GM18498 (cell line): ENCODE results near the gene PKP2.

Source experiments
- ATAC-seq: cut with Tn5 transposase; IDR thresholded peaks from one replicate; pipeline ENCODE4 v1.9.1; 2021; ENCODE audit warnings: mild to moderate bottlenecking, moderate library complexity; ENCODE audit not compliant: unreplicated experiment

The PKP2 gene

DNA sequence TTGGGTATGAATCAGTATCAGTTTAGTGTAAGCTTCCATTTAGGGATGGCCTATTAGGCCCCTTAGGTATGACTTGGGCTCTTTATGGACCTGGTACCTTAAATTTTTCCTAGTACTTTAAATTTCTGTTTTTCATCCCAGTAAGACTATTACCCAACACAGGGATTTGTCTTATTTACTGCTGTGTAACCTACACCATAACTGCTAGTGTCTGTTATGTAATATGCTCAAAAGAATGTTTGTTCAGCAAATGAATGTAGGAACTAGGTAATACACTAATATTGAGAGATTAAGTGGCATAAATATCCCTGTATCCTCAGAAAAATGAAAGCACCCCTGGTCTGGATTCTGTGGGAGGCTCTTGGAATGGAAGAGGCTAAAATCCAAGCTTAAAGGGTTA, 77.2 kb downstream of the PKP2 start:
- ATAC-seq, result no peak

GRCh38 chr12:32811686-32812392, 84.7 kb downstream of the PKP2 start:
- ATAC-seq, result no peak

DNA sequence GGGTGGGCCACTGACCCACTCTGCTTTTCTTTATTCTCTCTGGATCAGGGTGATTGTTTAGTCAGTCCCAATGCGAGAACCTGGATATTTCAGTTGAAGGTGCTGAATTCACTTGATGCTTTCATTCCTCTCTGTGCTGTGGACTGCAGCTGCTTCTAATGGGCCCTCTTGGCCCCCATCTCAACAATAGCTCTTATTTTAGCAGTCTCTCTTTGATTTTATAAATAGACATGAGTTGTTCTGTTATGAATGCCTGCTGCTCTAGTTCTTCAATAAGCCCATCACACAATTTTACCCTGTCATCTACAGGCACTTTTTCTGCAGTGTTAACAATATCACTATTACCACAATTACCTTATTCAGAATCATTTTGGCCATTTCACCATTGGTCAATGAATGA, 86.7 kb downstream of the PKP2 start:
- ATAC-seq, result no peak

GRCh38 chr12:32809196-32809595, 87.4 kb downstream of the PKP2 start:
- no peak for ATAC-seq

GRCh38 chr12:32804301-32804700, 92.3 kb downstream of the PKP2 start:
- no peak for ATAC-seq

DNA sequence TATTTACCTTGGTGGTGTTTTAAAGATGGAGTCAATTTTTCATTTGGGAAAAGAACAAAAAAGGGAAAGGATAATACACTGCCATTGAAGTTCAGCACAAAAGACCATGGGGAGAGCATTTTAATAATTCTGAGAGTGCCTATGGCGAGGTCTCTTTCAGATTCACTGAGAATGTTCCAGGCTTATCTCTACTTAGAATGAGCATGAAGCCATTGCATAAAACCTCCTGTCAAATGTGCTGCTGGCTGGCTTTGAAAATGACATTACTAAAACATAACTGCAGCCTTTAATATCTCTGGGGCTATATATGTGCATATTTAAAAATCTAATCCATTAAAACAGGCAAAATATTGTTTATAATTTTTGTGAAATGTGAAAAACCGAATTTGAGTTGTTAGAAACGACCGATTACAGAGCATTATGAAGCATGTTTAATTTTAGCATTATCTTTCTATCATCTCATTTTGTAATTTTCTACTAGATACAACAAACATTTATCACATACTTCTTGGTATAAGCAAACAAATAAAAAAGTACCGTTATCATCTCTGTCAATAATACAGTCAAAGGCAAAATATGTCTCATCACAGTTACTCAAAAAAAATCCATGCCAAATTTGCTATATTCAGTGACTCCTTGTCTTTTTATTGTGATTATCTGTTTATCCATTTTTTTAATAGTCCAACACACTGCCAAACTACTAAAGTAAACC, 95.2 kb downstream of the PKP2 start:
- no peak for ATAC-seq

DNA sequence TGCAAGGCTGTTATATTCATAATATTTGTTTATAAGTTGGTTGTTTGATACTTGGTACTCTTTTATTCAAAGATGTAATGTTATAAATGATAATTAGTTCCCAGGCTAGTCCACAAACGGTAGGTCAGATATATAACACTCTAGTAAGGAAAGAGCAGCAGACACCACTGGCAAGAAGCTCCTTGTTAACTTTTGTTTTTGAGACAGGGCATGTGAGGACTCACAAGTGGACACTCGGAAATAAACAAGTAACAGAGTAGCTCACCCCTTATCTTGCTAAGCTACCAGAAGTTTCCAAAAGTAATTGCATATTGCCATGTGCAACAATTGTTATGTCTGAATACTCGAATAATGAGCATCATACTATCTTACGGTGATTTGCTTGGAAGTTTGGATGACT, 102.3 kb downstream of the PKP2 start:
- no peak for ATAC-seq

DNA sequence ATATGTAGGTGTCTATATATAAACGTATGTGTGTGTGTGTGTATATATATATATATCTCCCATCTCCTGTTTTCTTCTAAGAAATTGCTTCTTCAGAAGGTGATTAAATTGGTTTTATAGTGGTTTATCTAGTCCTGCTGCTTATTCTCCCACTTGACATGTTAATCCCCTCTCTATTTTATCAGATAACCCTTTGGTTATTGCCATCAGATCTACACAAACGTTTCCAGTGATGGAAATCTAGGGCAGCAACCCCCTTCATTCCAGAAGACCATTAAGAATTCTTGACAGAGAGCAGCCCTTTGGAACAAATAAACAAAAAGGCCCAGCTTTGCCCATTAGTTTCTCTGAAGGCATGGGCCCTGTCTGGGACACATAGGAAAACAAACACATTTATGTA, 106.7 kb downstream of the PKP2 start:
- no peak for ATAC-seq

DNA sequence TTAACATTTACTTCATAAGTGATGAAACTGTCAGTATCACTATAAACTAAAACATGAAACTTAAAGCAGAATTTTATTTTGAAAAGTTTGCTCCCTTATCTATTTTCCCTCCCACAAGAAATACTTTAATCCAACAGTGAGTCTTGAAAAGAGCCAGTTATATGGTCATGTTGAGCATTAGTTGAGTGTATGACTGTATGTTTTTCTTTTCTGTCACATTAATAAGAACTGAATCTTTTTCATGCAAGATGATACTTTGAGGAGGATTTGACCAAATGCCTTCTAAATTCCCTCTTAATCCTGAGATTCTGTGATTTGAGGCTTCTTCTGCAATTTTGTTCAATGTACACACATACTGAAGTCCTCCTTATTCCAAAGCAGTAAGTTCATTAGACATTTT, 107.1 kb downstream of the PKP2 start:
- no peak for ATAC-seq

GRCh38 chr12:32788405-32788804, 108.2 kb downstream of the PKP2 start:
- ATAC-seq, result no peak

- no peak for ATAC-seq
Measured at GRCh38 chr12:32785557-32785956, 111.0 kb downstream of the PKP2 start.

- no peak for ATAC-seq
Measured at GRCh38 chr12:32783029-32783428, 113.5 kb downstream of the PKP2 start.

GRCh38 chr12:32780071-32780470, 116.5 kb downstream of the PKP2 start:
- no peak for ATAC-seq

DNA sequence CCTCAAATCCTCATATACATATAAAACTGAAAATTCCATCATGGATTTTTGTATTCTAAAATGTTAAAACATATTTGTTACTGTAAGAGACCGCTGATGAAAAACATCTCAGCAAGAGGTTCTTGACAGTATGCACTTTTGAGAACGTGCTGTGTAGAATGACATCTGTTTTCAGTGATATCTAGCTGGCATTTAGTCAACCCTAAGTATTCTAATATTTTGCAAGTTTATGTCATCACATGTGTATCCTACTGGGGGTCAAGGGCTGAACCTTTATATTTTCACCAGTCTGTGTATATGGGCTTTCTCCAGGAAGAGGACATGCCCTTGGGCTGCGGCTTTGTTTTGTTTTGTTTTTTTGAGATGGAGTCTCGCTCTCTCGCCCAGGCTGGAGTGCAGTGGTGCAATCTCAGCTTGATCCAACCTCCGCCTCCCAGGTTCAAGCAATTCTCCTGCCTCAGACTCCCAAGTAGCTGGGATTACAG, 118.8 kb downstream of the PKP2 start:
- no peak for ATAC-seq

DNA sequence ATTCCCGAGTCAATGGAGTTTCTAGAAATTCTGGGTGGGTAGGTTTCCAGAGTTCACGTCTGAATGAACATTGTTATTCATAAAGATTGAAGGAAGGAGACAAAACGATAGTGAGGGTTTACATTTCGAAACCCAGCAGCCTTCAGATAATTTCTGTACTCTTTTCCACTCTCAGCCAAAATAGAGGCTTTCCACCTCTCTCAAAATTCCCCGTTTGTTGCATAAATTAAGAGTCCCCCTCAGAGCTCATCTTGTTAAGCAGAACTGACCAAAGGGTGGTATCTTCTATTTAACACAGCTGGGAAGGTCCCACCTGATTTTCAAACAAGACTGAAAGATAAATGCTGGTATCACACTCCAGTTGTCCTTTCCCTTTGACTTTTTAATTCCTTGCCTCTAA, 119.4 kb downstream of the PKP2 start:
- no peak for ATAC-seq

DNA sequence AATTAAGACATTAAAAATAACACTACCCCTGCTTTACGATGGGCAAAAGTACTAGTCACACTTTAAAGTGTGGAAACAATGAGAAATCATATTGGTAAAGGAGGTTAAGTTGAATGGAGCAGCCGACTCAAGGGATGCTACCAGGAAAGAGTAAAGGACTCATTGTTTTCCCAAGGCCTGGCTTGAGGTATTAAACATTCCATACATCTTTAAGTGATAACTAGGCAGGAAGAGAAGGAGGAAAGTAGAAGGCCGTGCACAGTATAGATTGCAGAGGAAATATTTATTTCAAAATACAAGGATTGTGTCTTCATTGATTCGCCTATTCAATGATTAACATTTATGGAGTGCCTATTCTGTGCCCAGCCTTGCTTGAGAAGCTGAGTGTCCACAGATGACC, 120.3 kb downstream of the PKP2 start:
- no peak for ATAC-seq

GRCh38 chr12:32773691-32774090, 122.9 kb downstream of the PKP2 start:
- no peak for ATAC-seq

- ATAC-seq, result no peak
Measured at GRCh38 chr12:32770141-32770540, 126.4 kb downstream of the PKP2 start.

DNA sequence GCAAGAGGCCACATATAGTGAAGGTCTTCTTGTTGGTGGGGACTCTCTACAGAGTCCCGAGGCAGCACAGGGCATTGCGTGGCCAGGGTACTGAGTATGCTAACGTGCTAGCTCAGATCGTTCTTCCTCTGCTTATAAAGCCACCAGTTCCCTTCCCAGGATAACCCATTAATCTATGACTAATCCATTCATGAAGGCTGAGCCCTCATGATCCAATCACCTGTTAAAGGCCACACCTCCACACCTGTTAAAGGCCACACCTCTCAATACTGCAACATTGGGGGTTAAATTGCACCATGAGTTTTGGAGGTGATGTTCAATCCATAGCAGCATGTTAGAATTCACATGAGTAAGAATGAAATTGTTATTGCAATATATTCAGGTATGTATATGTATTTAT, 128.1 kb downstream of the PKP2 start:
- ATAC-seq, result no peak

DNA sequence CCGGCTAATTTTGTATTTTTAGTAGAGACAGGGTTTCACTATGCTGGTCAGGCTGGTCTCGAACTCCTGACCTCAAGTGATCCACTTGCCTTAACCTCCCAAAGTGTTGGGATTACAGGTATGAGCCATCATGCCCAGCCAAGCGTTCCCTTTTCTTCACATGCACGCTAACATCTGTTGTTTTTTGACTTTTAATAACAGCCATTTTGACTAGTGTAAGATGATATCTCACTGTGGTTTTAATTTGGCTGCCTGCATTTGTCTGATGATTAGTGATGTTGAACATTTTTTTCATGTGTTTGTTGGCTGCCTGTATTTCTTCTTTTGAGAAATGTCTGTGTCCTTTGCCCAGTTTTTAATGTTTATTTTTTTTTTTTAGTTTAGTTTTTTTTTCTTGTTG, 130.7 kb downstream of the PKP2 start:
- ATAC-seq, result no peak

DNA sequence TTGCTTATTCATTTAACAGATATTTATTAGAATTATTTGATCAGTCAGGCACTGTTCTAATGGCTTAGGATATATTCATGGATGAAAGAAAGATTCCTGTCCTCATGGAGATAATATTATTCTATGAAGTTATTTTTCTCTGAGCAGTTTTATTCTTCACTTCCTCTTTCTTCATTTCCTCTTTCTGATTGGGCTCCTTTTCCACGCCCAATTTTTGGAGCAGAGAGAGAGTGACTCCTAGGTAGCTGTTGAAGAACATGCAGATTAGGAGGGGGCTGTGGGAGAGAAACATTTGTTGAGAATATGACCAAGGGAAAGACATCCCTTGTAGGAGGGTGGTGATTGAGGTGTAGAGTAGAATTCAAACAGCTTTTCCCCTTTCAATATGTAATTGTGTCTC, 134.9 kb downstream of the PKP2 start:
- peak; percentile 59 for ATAC-seq

DNA sequence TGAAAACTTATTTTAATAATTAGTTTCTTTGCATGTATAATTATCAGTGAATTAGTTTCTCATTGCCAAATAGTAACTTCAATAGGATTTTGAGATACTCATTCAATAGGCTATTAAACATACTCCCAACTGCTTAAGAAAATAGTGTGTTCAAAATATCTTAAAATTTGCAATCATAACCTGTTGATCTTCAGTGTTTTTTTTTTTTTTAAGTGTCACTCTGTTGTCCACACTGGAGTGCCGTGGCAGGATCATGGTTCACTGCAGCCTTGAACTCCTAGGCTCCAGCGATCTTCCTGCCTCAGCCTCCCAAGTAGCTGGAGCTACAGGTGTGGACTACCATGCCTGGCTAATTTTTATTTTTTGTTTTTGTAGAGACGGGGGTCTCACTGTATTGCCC, 139.4 kb downstream of the PKP2 start:
- no peak for ATAC-seq
